Skeletal muscle tissue (tissue), 4 donors: Measurements from ENCODE around the gene ATP8B1. TPM values are rescaled to one million over a fixed set of nuclear protein-coding genes. Genes with fewer than 3 reads are reported as not detected.

Experiments used
- H3K27ac ChIP-seq: one replicate; pipeline ENCODE4 v1.7.0; 2013; ENCODE audit warnings: mild to moderate bottlenecking, low read depth, low read length, inconsistent platforms
- H3K27me3 ChIP-seq, 3 donors: one replicate each; pipeline ENCODE4 v1.7.0; 2013; ENCODE audit warnings: low read length in 3 of 3; ENCODE audit not compliant: control insufficient read depth in 3 of 3, insufficient read depth in 3 of 3
- H3K36me3 ChIP-seq, 3 donors: one replicate each; pipeline ENCODE4 v1.7.0; 2013; ENCODE audit warnings: low read length in 3 of 3; ENCODE audit not compliant: control insufficient read depth in 3 of 3, insufficient read depth in 3 of 3
- H3K4me1 ChIP-seq, 3 donors: one replicate each; pipeline ENCODE4 v1.7.0; 2013; ENCODE audit warnings: low read length in 3 of 3, mild to moderate bottlenecking in 3 of 3; ENCODE audit not compliant: control insufficient read depth in 3 of 3, insufficient read depth in 3 of 3
- H3K4me3 ChIP-seq, 3 donors: one replicate each; pipeline ENCODE4 v1.7.0; 2013; ENCODE audit warnings: low read length in 3 of 3
- H3K9ac ChIP-seq, 3 donors: one replicate each; pipeline ENCODE4 v1.7.0; 2013; ENCODE audit warnings: low read length in 3 of 3, mild to moderate bottlenecking in 3 of 3, moderate library complexity in 2 of 3, low read depth in 1 of 3
- H3K9me3 ChIP-seq, 3 donors: one replicate each; pipeline ENCODE4 v1.7.0; 2013; ENCODE audit warnings: low read length in 3 of 3; ENCODE audit not compliant: control insufficient read depth in 3 of 3
- total RNA-seq: library from RNA; depleted of rRNA; stranded (reverse); fragments of >200 nt; gene quantifications from one replicate; pipeline ENCODE4 v1.2.3, GENCODE V29; 2014
- donor health status: Osteomylitis.

The ATP8B1 gene
- total RNA-seq, 1 donor from 2014 or later = 4.7 TPM

DNA sequence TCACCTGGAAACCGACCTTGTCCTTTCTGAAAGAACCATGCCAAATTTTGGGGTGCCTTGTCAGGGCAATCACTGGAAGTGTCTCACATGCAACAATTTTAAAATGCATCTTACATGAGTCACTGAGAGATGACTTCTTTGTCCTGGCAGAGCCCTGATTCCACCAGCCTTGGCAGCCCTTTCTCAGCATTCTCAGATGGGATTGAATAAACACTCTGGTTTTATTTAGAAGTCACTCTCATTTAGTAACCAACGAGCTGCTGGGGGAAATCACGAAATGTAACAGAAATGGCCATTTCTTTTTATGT is 3.8 kb upstream of the ATP8B1 start:
- Histone ChIP-seq H3K9me3 (no peaks in the 10 kb centered on the region), H3K36me3 (no peaks in the 10 kb centered on the region), H3K27me3 (no peaks in the 10 kb centered on the region), H3K4me1 (peaks cover 17 to 26% (median 23%) of the 10 kb centered on the region in 3 donors), H3K4me3 (no peak overlapping the region), H3K27ac (peak overlapping the region; percentile 39), H3K9ac (no peak overlapping the region)

DNA sequence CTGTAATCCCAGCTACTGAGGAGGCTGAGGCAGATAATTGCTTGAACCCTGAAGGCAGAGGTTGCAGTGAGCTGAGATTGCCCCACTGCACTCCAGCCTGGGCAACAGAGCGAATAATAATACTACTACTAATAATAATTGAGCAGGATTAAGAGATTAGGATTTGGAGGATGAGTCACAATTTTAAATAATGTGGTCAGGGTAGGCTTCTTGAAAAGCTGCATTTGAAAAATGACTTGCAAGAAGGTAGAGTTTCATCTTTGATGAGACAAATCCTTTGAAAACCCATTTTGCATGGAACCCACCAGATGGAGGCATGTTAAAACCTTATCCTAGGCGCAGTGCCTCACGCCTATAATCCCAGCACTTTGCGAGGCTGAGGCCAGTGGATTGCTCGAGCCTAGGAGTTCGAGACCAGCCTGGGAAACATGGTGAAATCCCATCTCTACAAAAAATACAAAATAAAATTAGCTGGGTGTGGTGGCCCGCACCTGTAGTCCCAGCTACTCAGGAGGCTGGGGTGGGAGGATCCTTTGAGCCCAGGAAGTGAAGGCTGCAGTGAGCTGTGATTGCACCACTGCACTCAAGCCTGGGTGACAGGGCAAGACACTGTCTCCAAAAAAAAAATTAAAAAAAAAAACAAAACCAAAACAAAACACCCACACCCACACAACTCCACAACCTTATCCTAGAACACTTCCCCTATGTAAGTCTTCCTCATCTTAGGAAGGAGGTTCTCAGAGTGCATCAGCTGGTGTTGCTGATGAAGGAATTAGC is 3.3 kb upstream of the ATP8B1 start:
- peaks cover 18 to 32% (median 28%) of the 10 kb centered on the region in 3 donors for H3K4me1 ChIP-seq

DNA sequence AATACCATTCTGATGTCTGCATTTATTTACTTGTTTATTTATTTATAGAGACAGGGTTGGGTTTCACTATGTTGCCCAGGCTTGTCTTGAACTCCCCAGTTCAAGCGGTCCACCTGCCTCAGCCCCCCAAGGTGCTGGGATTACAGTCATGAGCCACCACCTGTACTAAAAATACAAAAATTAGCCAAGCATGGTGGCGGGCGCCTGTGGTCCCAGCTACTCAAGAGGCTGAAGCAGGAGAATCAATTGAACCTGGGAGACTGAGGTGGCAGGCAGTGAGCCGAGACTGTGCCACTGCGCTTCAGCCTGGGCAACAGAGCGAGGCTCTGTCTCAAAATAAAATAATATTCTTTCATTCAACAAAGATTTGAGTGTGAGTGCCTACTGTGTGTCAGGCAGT is 2.0 kb upstream of the ATP8B1 start:
- no peak overlapping the region for H3K9ac ChIP-seq
- H3K27ac ChIP-seq = no peak overlapping the region
- H3K4me3 ChIP-seq = no peak overlapping the region
- H3K36me3 ChIP-seq = no peaks in the 10 kb centered on the region
- H3K4me1 ChIP-seq = peaks cover 18 to 32% (median 28%) of the 10 kb centered on the region in 3 donors
- peaks cover 0 to 5% (median 0%) of the 10 kb centered on the region in 3 donors for H3K27me3 ChIP-seq
- no peaks in the 10 kb centered on the region for H3K9me3 ChIP-seq

More for the DNA sequence above, 3.3 kb upstream of the ATP8B1 start:
- Histone ChIP-seq H3K9ac (no peak overlapping the region), H3K36me3 (no peaks in the 10 kb centered on the region), H3K4me3 (no peak overlapping the region), H3K9me3 (no peaks in the 10 kb centered on the region), H3K27ac (peak overlapping the region; percentile 39), H3K27me3 (peaks cover 0 to 5% (median 0%) of the 10 kb centered on the region in 3 donors)

DNA sequence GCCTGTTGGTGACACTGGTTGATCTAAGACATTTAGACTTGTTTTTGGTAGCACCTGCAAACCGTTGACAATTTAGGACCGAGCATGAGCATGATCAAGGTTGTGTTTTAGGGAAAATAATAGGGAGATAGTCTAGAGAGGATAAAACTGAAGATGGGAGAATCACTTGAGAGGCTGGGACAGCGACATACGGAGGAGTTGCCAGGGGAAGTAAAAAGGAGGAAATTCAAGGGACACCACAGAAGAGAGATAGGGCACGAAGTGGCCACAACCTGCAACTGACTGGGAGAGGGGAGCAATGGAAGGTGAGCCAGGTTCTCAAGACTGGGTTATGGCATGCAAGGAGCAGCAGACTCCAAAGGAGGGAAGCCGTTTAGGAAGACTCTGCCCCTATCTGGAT is 1.4 kb upstream of the ATP8B1 start:
- no peaks in the 10 kb centered on the region for H3K36me3 ChIP-seq
- peaks cover 18 to 32% (median 28%) of the 10 kb centered on the region in 3 donors for H3K4me1 ChIP-seq
- H3K4me3 ChIP-seq = no peak overlapping the region
- H3K27me3 ChIP-seq = peaks cover 0 to 5% (median 0%) of the 10 kb centered on the region in 3 donors
- no peak overlapping the region for H3K9ac ChIP-seq
- no peak overlapping the region for H3K27ac ChIP-seq
- no peaks in the 10 kb centered on the region for H3K9me3 ChIP-seq

DNA sequence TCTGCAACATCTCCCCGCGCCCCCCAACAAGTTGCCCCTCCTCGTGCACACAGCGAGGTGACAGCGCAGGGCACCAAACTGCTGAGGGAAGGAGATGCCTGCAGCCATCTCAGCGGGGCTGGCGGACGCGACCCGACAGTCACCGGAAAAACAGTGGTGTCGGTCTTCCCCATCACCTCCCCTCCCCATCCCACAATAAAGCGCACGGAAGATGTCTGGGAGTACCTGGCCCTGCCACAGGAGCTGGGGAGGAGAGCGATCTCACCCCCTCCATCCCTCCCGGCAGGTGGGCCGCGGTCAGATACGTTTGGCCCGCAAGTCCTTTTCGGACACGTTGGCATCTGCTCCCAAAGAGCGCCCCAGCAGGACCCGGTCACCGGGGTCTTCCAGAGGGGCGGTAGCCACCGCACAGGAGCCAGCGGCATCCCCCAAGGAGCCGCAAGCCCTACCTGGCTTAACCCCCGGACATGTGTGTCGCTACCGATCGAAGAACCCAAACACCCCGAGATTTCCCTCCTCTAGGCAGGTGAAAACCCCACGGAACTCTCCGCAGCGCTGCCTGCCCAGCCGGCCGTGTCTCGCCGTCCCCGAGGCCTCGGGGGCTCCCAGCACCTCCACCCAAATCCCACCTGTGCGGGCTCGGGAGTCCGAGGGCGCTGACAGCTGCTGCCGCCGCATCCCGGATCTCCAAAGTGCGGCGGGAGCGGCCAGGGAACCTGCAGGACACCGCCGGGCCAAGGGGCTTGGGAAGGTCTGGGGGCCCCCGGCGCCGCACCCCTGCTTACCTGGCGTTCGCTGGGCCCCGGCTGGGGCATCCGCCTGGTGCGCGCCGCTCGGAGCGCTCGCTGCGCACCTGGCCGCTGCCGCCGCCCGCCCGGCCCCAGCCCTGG is 657 bp downstream of the ATP8B1 start:
- Histone ChIP-seq H3K9ac (peak overlapping the region; percentile 65 to 91 (median 88)), H3K9me3 (no peaks in the 10 kb centered on the region), H3K4me3 (peak overlapping the region; percentile 82 to 85 (median 82)), H3K27ac (peak overlapping the region; percentile 86), H3K27me3 (peaks cover 0 to 5% (median 3%) of the 10 kb centered on the region in 3 donors), H3K4me1 (peaks cover 18 to 32% (median 26%) of the 10 kb centered on the region in 3 donors), H3K36me3 (no peaks in the 10 kb centered on the region)

DNA sequence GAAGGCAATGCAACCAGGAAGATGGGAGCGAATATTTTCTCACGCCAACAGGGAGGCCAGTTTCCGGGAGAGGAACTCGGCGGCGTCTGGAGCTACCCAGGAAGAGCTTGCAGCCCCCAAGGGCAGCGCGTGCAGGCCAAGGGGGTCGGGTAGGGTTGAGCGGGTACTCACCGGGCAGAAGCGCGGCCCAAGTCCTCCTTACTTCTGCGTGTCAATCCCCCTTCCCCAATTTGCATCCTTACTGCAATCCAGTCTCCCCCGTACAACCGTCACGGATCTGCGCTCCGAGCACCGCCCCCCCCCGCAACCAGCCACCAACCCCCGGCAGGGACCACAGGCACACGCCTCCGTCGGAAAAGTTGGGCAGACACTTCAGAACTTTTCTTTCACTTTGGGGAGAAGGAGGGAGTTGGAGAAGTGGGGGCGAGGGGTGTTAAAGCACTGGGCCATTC is 1.3 kb downstream of the ATP8B1 start:
- H3K4me1 ChIP-seq = peaks cover 13 to 32% (median 19%) of the 10 kb centered on the region in 3 donors
- no peaks in the 10 kb centered on the region for H3K9me3 ChIP-seq
- H3K9ac ChIP-seq = peak overlapping the region; percentile 65 to 91 (median 88)
- H3K27ac ChIP-seq = peak overlapping the region; percentile 86
- peaks cover 0 to 5% (median 3%) of the 10 kb centered on the region in 3 donors for H3K27me3 ChIP-seq
- peak overlapping the region; percentile 82 to 85 (median 82) for H3K4me3 ChIP-seq
- H3K36me3 ChIP-seq = no peaks in the 10 kb centered on the region

DNA sequence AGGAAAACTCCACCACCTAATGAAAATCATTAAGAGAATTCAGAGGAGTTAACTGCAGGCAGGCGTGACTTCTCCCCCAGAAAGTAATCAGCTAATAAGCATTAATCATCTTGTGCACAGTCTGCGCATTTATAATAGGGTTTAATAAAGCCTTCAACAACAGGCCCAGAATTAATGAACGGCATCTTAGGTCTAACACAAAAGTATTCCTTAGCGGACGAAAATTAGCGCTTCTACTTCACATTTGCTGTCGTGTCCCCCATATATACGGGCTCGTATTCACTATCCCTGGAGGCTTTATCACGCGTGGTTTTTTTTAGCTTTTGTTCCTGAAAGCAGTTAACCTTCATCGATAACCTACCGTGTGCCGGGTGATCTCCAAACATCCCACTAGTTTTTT is 1.8 kb downstream of the ATP8B1 start:
- Histone ChIP-seq H3K4me1 (peaks cover 11 to 35% (median 18%) of the 10 kb centered on the region in 3 donors), H3K27ac (peak overlapping the region; percentile 86)

DNA sequence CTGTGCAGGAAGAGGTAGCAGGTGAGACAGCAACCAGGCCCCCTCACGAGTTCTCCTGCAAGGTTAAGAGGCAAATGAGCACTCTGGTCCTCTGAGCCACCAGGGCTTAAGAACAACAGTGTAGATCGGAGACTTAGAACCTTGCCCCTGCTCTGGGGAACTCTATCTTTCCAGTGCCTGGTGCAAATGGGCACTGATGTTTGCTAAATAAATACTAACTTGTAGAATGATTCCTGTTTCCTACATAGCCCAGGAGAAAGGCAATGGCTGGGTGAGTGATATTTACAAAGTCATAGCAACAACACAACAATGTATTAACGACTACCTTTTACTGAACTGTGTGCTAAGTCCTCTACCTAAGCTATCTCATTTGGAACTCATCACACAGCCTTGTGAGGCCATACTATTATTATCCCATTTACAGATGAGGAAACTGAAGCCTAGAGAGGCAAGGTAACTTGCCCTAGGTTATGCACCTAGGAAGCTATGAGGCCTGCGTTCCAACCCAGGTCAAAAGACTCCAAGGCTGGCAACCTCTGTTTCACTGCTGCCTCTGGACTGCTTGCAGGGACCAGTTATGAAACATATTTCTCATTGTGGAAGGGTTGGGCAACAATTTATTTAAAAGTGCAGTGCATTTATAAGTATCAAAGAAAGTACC is 4.3 kb downstream of the ATP8B1 start:
- Histone ChIP-seq H3K27me3 (peaks cover 0 to 5% (median 3%) of the 10 kb centered on the region in 3 donors), H3K4me1 (peaks cover 13 to 31% (median 18%) of the 10 kb centered on the region in 3 donors), H3K27ac (no peak overlapping the region), H3K36me3 (no peaks in the 10 kb centered on the region), H3K4me3 (no peak overlapping the region), H3K9ac (no peak overlapping the region), H3K9me3 (no peaks in the 10 kb centered on the region)

More for the DNA sequence above, 1.8 kb downstream of the ATP8B1 start:
- Histone ChIP-seq H3K36me3 (no peaks in the 10 kb centered on the region), H3K9me3 (no peaks in the 10 kb centered on the region), H3K4me3 (peak overlapping the region; percentile 82 to 85 (median 82)), H3K9ac (peak overlapping the region; percentile 33 to 91 (median 88)), H3K27me3 (peaks cover 0 to 5% (median 3%) of the 10 kb centered on the region in 3 donors)

DNA sequence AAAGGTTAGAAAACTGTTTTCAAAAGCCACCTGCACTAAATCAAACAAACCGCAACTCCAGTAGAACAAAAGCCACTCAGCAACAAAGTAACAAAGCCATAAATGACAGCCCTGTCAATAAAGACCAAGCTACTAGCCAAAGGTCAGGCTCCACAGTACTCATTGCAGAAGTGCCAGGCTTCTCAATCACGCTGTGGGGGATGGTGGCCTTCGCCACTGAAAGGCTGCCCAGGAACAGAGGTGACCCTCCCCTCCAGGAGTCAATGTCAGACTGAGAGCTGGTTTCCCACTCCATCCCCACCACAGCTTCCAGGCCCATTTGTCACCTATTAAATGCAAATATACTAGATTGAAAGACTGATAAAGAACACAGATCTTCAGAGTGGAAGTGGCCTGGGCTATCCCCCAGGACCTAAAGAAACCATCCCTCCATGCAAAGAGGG is 5.9 kb downstream of the ATP8B1 start:
- Histone ChIP-seq H3K27ac (no peak overlapping the region), H3K27me3 (peaks cover 0 to 5% (median 3%) of the 10 kb centered on the region in 3 donors), H3K4me1 (peaks cover 14 to 32% (median 17%) of the 10 kb centered on the region in 3 donors), H3K9ac (no peak overlapping the region), H3K4me3 (no peak overlapping the region), H3K36me3 (no peaks in the 10 kb centered on the region), H3K9me3 (no peaks in the 10 kb centered on the region)
